Panc1 (cell line): ENCODE results near the gene SDF2L1. TPM values are rescaled to one million over a fixed set of nuclear protein-coding genes. Genes with fewer than 3 reads are reported as not detected.

Experiments used
- ATAC-seq: fragments of 200-7000 bp; cut with Tn5 transposase; 2 replicates; pipeline ENCODE4 v1.9.1; 2020; ENCODE audit warnings: mild to moderate bottlenecking, moderate library complexity
- BruUV-seq: library from RNA; stranded (reverse); fragments of 400-500 nt; replicated peaks from 2 replicates; lab custom pipeline; 2021; lab: Mats Ljungman, UMichigan
- CTCF ChIA-PET: fragments of 300-600 bp; sonication (Branson Sonifier 250); formaldehyde crosslinking; loops from one replicate; lab custom pipeline; 2022; ENCODE audit warnings: antibody characterized with exemption; lab: Charles Lee
- POLR2A ChIA-PET: fragments of 300-600 bp; sonication (Branson Sonifier 250); formaldehyde crosslinking; loops from one replicate; lab custom pipeline; 2022; ENCODE audit warnings: antibody characterized with exemption; lab: Charles Lee
- DNase-seq: peaks from one replicate; pipeline ENCODE4 v3.0.0-alpha.2; 2010; ENCODE audit warnings: low read depth, low spot score
- H3K27ac ChIP-seq: 2 replicates; pipeline ENCODE4 v1.5.1; 2011; ENCODE audit warnings: mild to moderate bottlenecking, low read length, inconsistent platforms
- H3K27me3 ChIP-seq: fragments of 200-500 bp; sonication (Bioruptor generic); 2 replicates; pipeline ENCODE4 v1.6.0; 2014; ENCODE audit warnings: low read length, inconsistent platforms; ENCODE audit not compliant: control insufficient read depth, insufficient read depth
- H3K36me3 ChIP-seq: fragments of 200-500 bp; sonication (Bioruptor generic); 2 replicates; pipeline ENCODE4 v1.5.1; 2014; ENCODE audit warnings: inconsistent platforms, mild to moderate bottlenecking, low read length, moderate library complexity; ENCODE audit not compliant: control insufficient read depth, insufficient read depth
- H3K4me1 ChIP-seq: 2 replicates; pipeline ENCODE4 v1.5.1; 2011; ENCODE audit warnings: inconsistent platforms, mild to moderate bottlenecking, low read length, moderate library complexity; ENCODE audit not compliant: control insufficient read depth, insufficient read depth
- H3K4me3 ChIP-seq, 2 experiments: 2 replicates each; pipeline ENCODE4 v1.5.1; 2011 to 2012; ENCODE audit warnings: low read depth in 2 of 2, low read length in 2 of 2, mild to moderate bottlenecking in 2 of 2, inconsistent platforms in 1 of 2, moderate library complexity in 1 of 2
- H3K9me3 ChIP-seq: fragments of 200-500 bp; sonication (Bioruptor generic); 2 replicates; pipeline ENCODE4 v1.5.1; 2014; ENCODE audit warnings: low read depth, mild to moderate bottlenecking, inconsistent platforms, low read length, moderate library complexity; ENCODE audit not compliant: control insufficient read depth, insufficient read depth
- CTCF ChIP-seq: fragments of 450-650 bp; IDR thresholded peaks from 2 replicates; pipeline ENCODE4 v1.5.1; 2017; ENCODE audit warnings: mild to moderate bottlenecking
- POLR2AphosphoS5 ChIP-seq: IDR thresholded peaks from 2 replicates; pipeline ENCODE4 v1.6.1; 2012; ENCODE audit warnings: mild to moderate bottlenecking, low read depth, low read length, moderate library complexity
- SIN3A ChIP-seq: IDR thresholded peaks from 2 replicates; pipeline ENCODE4 v1.6.1; 2012; ENCODE audit warnings: low read depth, mild to moderate bottlenecking, low read length, moderate library complexity, borderline replicate concordance; ENCODE audit not compliant: insufficient read depth
- TCF7L2 ChIP-seq: IDR thresholded peaks from 2 replicates; pipeline ENCODE4 v1.6.1; 2011; ENCODE audit warnings: mild to moderate bottlenecking, low read depth, low read length, inconsistent platforms
- in situ Hi-C: cut with HindIII; loops from 2 replicates; pipeline ENCODE4 v1.10.0; 2016; ENCODE audit warnings: low sequenced_read_pairs, low pct_unique_long_range_greater_than_20kb
- intact Hi-C: fragments of 100-400 bp; cut with micrococcal nuclease; formaldehyde crosslinking; loops from one replicate; pipeline ENCODE4 v1.10.0; 2022; ENCODE audit not compliant: unreplicated experiment
- total RNA-seq: library from RNA; stranded (reverse); gene quantifications from one replicate; pipeline ENCODE4 v1.2.1, GENCODE V29; 2021; ENCODE audit not compliant: unreplicated experiment
- TF ChIP-seq, protein P1 (sequence below), 2 experiments: IDR thresholded peaks; 2 replicates each; pipeline ENCODE4 v1.6.1; 2011 to 2012; ENCODE audit warnings: low read depth in 2 of 2, control low read depth in 1 of 2, low read length in 1 of 2, mild to moderate bottlenecking in 1 of 2, moderate library complexity in 1 of 2; ENCODE audit not compliant: insufficient read depth in 1 of 2

The SDF2L1 gene
- total RNA-seq, 1 experiment from 2014 or later = 66.0 TPM

DNA sequence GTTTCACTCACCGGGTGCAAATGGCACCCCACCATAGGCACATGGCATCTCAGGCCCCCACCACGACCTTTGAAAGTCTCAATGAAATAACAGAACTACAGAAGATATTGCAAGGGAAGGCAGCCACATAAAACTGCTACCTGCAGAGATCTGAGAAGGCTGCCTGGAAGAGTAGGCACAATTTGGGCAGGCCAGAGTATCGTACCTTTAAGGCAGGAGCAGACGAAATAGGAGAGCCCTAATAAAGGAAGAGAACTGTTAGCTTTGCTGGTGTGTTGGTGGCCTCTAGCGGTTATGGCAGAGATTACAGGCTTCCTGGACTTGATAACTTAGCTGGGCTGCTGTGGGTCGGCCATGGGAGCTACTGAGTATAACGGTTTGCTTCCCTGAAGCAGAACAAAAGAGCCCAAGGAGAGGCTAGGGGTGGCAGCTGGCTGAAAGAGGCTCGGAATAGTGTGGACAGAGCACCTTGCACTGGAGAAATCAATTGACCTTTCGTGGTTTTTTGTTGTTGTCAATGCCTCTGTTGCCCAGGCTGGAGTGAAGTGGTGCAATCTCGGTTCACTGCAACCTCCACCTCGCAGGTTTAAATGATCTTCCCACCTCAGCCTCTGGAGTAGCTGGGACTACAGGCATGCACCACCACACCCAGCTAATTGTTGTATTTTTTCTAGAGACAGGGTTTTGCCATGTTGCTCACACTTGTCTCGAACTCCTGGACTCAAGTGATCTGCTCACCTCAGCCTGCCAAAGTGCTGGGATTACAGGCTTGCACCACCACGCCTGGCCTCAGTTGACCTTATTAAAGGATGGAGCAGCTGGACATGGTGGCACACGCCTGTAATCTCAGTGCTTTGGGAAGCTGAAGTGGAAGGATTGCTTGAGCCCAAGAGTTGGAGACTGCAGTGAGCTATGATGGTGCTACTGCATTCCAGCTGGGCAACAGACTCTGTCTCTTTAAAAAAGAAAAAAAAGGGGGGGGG lies 4.8 kb downstream of the SDF2L1 start:
- no peaks in the 10 kb centered on the region for H3K27me3 ChIP-seq
- no TSS peak for BruUV-seq
- H3K4me3 ChIP-seq = no peak overlapping the region
- H3K4me1 ChIP-seq = peaks cover 3% of the 10 kb centered on the region; the same call in 1 of the 2 replicates
- ChIA-PET POLR2A (interaction anchor here (0.7 kb wide), 1 partner anchor 18 kb away, joined by 5 read pairs; no protein-coding TSS in a partner anchor), CTCF (interaction anchor here (0.7 to 1.4 kb wide), 2 partner anchors 25 to 53 kb away, joined by 3 to 4 read pairs; no protein-coding TSS in a partner anchor)
- DNase-seq (no peak), ATAC-seq (peak; percentile 42)
- no peak overlapping the region for H3K27ac ChIP-seq
- no peak for TF ChIP-seq TCF7L2
- TF ChIP-seq SIN3A = no peak
- peak; percentile 86 for TF ChIP-seq CTCF
- in situ Hi-C loops (no loop called here), intact Hi-C loops (loop anchor here (10.0 kb wide), 1 partner anchor 52 kb away; no protein-coding TSS in a partner anchor)
- no peaks in the 10 kb centered on the region for H3K9me3 ChIP-seq
- H3K36me3 ChIP-seq = no peaks in the 10 kb centered on the region

DNA sequence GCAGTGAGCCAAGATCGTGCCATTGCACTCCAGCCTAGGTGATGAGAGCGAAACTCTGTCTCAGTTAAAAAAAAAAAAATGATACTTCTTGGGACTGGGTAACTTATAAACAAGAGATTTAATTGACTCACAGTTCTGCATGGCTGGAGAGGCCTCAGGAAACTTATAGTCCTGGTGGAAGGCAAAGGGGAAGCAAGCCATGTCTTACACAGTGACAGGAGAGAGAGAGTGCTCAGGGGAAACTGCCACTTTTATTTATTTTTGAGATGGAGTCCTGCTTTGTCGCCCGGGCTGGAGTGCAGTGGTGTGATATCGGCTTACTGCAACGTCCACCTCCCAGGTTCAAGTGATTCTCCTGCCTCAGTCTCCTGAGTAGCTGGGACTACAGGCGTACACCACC lies 8.2 kb downstream of the SDF2L1 start:
- Histone ChIP-seq H3K9me3 (no peaks in the 10 kb centered on the region), H3K36me3 (no peaks in the 10 kb centered on the region), H3K4me3 (no peak overlapping the region), H3K27ac (no peak overlapping the region), H3K27me3 (no peaks in the 10 kb centered on the region), H3K4me1 (no peaks in the 10 kb centered on the region)
- ChIA-PET CTCF (no interaction called here), POLR2A (no interaction called here)
- BruUV-seq = no TSS peak
- DNase-seq (no peak), ATAC-seq (no peak)
- intact Hi-C loops (no loop called here), in situ Hi-C loops (no loop called here)
- TF ChIP-seq CTCF (no peak), SIN3A (no peak), POLR2AphosphoS5 (no peak), TCF7L2 (no peak)
- TF ChIP-seq, protein P1, sequence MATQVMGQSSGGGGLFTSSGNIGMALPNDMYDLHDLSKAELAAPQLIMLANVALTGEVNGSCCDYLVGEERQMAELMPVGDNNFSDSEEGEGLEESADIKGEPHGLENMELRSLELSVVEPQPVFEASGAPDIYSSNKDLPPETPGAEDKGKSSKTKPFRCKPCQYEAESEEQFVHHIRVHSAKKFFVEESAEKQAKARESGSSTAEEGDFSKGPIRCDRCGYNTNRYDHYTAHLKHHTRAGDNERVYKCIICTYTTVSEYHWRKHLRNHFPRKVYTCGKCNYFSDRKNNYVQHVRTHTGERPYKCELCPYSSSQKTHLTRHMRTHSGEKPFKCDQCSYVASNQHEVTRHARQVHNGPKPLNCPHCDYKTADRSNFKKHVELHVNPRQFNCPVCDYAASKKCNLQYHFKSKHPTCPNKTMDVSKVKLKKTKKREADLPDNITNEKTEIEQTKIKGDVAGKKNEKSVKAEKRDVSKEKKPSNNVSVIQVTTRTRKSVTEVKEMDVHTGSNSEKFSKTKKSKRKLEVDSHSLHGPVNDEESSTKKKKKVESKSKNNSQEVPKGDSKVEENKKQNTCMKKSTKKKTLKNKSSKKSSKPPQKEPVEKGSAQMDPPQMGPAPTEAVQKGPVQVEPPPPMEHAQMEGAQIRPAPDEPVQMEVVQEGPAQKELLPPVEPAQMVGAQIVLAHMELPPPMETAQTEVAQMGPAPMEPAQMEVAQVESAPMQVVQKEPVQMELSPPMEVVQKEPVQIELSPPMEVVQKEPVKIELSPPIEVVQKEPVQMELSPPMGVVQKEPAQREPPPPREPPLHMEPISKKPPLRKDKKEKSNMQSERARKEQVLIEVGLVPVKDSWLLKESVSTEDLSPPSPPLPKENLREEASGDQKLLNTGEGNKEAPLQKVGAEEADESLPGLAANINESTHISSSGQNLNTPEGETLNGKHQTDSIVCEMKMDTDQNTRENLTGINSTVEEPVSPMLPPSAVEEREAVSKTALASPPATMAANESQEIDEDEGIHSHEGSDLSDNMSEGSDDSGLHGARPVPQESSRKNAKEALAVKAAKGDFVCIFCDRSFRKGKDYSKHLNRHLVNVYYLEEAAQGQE (IDR thresholded peaks at IDR 0.05; ENCODE audit: insufficient read depth in 1 of 2, low read depth in 2 of 2, low read length in 1 of 2) = no peak
